Neural progenitor cell (in vitro differentiated cells): ENCODE results near the gene GIMAP4. TPM values are rescaled to one million over a fixed set of nuclear protein-coding genes. Genes with fewer than 3 reads are reported as not detected.
"Not testable (repeated sequence)": the region's sequence is repeated elsewhere in the genome, so short reads cannot be mapped to it uniquely, and the experiment has no call there.

Source experiments
- DNase-seq: peaks from one replicate; pipeline ENCODE4 v3.0.0-alpha.2; 2016; ENCODE audit warnings: low spot score
- H2AFZ ChIP-seq: fragments of 200-600 bp; sonication (generic); replicated peaks from 2 replicates; pipeline ENCODE4 v1.6.1; 2016; ENCODE audit warnings: antibody characterized with exemption
- H3F3A ChIP-seq: fragments of 200-600 bp; sonication (generic); 2 replicates; pipeline ENCODE4 v1.6.1; 2016; ENCODE audit warnings: antibody characterized with exemption, low read depth
- H3K27ac ChIP-seq: fragments of 200-600 bp; sonication (generic); 2 replicates; pipeline ENCODE4 v1.5.1; 2016; ENCODE audit warnings: mild to moderate bottlenecking
- H3K27me3 ChIP-seq: fragments of 200-600 bp; sonication (generic); 2 replicates; pipeline ENCODE4 v1.6.1; 2016; ENCODE audit warnings: mild to moderate bottlenecking, moderate library complexity
- H3K36me3 ChIP-seq: fragments of 200-600 bp; sonication (generic); 2 replicates; pipeline ENCODE4 v1.5.1; 2016
- H3K4me1 ChIP-seq: fragments of 200-600 bp; sonication (generic); 2 replicates; pipeline ENCODE4 v1.6.1; 2016; ENCODE audit warnings: mixed run types
- H3K4me2 ChIP-seq: fragments of 200-600 bp; sonication (generic); 2 replicates; pipeline ENCODE4 v1.6.1; 2016
- H3K4me3 ChIP-seq: fragments of 200-600 bp; sonication (generic); 2 replicates; pipeline ENCODE4 v1.5.1; 2016
- H3K79me2 ChIP-seq: fragments of 200-600 bp; sonication (generic); 2 replicates; pipeline ENCODE4 v1.6.1; 2016; ENCODE audit warnings: low read depth
- H3K9ac ChIP-seq: fragments of 200-600 bp; sonication (generic); 2 replicates; pipeline ENCODE4 v1.6.1; 2016
- H3K9me3 ChIP-seq: fragments of 200-600 bp; sonication (generic); 2 replicates; pipeline ENCODE4 v1.5.1; 2016; ENCODE audit warnings: low read depth
- H4K20me1 ChIP-seq: fragments of 200-600 bp; sonication (generic); 2 replicates; pipeline ENCODE4 v1.6.1; 2016; ENCODE audit warnings: low read depth
- H3K27ac Mint-ChIP-seq: 3 replicates; pipeline ENCODE4 v1.8.0; 2021; ENCODE audit warnings: mixed read lengths
- H3K27me3 Mint-ChIP-seq: 2 replicates; pipeline ENCODE4 v1.8.0; 2022; ENCODE audit warnings: low read depth, mild to moderate bottlenecking, inconsistent platforms, moderate library complexity, mixed read lengths; ENCODE audit not compliant: insufficient read depth
- H3K36me3 Mint-ChIP-seq: 3 replicates; pipeline ENCODE4 v1.8.0; 2021; ENCODE audit warnings: mixed read lengths
- H3K4me1 Mint-ChIP-seq: 3 replicates; pipeline ENCODE4 v1.8.0; 2021; ENCODE audit warnings: mixed read lengths
- H3K4me3 Mint-ChIP-seq: 3 replicates; pipeline ENCODE4 v1.8.0; 2021; ENCODE audit warnings: mild to moderate bottlenecking, moderate library complexity, mixed read lengths
- H3K9me3 Mint-ChIP-seq: 3 replicates; pipeline ENCODE4 v1.8.0; 2020; ENCODE audit warnings: mixed read lengths
- CTCF ChIP-seq: fragments of 200-600 bp; sonication (generic); IDR thresholded peaks from 2 replicates; pipeline ENCODE4 v1.5.1; 2017; ENCODE audit warnings: antibody characterized with exemption, mild to moderate bottlenecking
- EZH2 ChIP-seq: fragments of 200-600 bp; sonication (generic); IDR thresholded peaks from 2 replicates; pipeline ENCODE4 v1.6.1; 2017; ENCODE audit warnings: antibody characterized with exemption, mild to moderate bottlenecking, moderate library complexity
- EZH2phosphoT487 ChIP-seq: fragments of 200-600 bp; sonication (generic); IDR thresholded peaks from 2 replicates; pipeline ENCODE4 v1.6.1; 2017; ENCODE audit warnings: antibody characterized with exemption
- total RNA-seq: library from RNA; depleted of rRNA; stranded (reverse); fragments of >200 nt; gene quantifications from 2 replicates; pipeline ENCODE4 v1.2.3, GENCODE V29; 2015; ENCODE audit warnings: low replicate concordance

Gene GIMAP4
- total RNA-seq, 1 donor from 2014 or later, result not detected

GRCh38 chr7:150570556-150571465 lies 3.6 kb downstream of the GIMAP4 start:
- no peak overlapping the region for H3K4me3 Mint-ChIP-seq
- peaks cover 3% of the 10 kb centered on the region for H3K9me3 Mint-ChIP-seq
- no peak overlapping the region for H3K4me2 ChIP-seq
- no peaks in the 10 kb centered on the region for H3K4me1 ChIP-seq
- H3K9ac ChIP-seq, result no peak overlapping the region
- H3F3A ChIP-seq, result no peaks in the 10 kb centered on the region
- H3K27me3 Mint-ChIP-seq, result no peaks in the 10 kb centered on the region
- TF ChIP-seq EZH2 (no peak), EZH2phosphoT487 (no peak), CTCF (no peak)
- no peak overlapping the region for H2AFZ ChIP-seq
- no peak overlapping the region for H3K27ac Mint-ChIP-seq
- H3K4me1 Mint-ChIP-seq, result no peaks in the 10 kb centered on the region
- no peak overlapping the region for H3K4me3 ChIP-seq
- H3K36me3 ChIP-seq, result no peaks in the 10 kb centered on the region
- H3K79me2 ChIP-seq, result no peaks in the 10 kb centered on the region
- no peaks in the 10 kb centered on the region for H3K9me3 ChIP-seq
- H3K36me3 Mint-ChIP-seq, result no peaks in the 10 kb centered on the region
- no peaks in the 10 kb centered on the region for H3K27me3 ChIP-seq
- no peaks in the 10 kb centered on the region for H4K20me1 ChIP-seq
- no peak overlapping the region for H3K27ac ChIP-seq
- no peak for DNase-seq

- Mint-ChIP-seq H3K4me1 (no peaks in the 10 kb centered on the region), H3K9me3 (peaks cover 5% of the 10 kb centered on the region), H3K27ac (no peak overlapping the region), H3K27me3 (no peaks in the 10 kb centered on the region), H3K4me3 (no peak overlapping the region), H3K36me3 (no peaks in the 10 kb centered on the region)
- Histone ChIP-seq H3K36me3 (no peaks in the 10 kb centered on the region), H3K9me3 (no peaks in the 10 kb centered on the region), H3K27ac (no peak overlapping the region), H3K4me3 (no peak overlapping the region), H3K4me1 (no peaks in the 10 kb centered on the region), H3K9ac (no peak overlapping the region), H3K79me2 (no peaks in the 10 kb centered on the region), H3K4me2 (no peak overlapping the region), H3K27me3 (no peaks in the 10 kb centered on the region), H2AFZ (no peak overlapping the region), H4K20me1 (no peaks in the 10 kb centered on the region), H3F3A (no peaks in the 10 kb centered on the region)
- TF ChIP-seq EZH2phosphoT487, result no peak
- TF ChIP-seq CTCF, result no peak
- TF ChIP-seq EZH2, result no peak
- no peak for DNase-seq
These were observed 5.3 kb downstream of the GIMAP4 start for GRCh38 chr7:150572496-150572895.

- peaks cover 16% of the 10 kb centered on the region for H3K9me3 Mint-ChIP-seq
These were observed 12.9 kb downstream of the GIMAP4 start for GRCh38 chr7:150579979-150580637.

More at GRCh38 chr7:150579979-150580637, 12.9 kb downstream of the GIMAP4 start:
- not testable (repeated sequence) for H3K36me3 Mint-ChIP-seq, H3K4me1 Mint-ChIP-seq, H3K4me3 ChIP-seq, H3K27ac Mint-ChIP-seq, H3K36me3 ChIP-seq, H3K9ac ChIP-seq, H3K27me3 Mint-ChIP-seq, H3F3A ChIP-seq, H3K4me1 ChIP-seq, H2AFZ ChIP-seq, H3K27me3 ChIP-seq, H3K27ac ChIP-seq, H3K4me3 Mint-ChIP-seq, H3K79me2 ChIP-seq, H3K9me3 ChIP-seq, H4K20me1 ChIP-seq, DNase-seq, H3K4me2 ChIP-seq
